HK-2 (cell line): ENCODE results near the gene CRHR1.
"Not testable (repeated sequence)": the region's sequence is repeated elsewhere in the genome, so short reads cannot be mapped to it uniquely, and the experiment has no call there.

Experiments
- DNase-seq: peaks from one replicate; pipeline ENCODE4 v3.0.0-alpha.2; 2018; ENCODE audit not compliant: unreplicated experiment

Gene CRHR1

GRCh38 chr17:45845376-45846185 is 61.5 kb downstream of the CRHR1 start:
- DNase-seq: no peak

GRCh38 chr17:45846223-45846622 is 62.1 kb downstream of the CRHR1 start:
- no peak for DNase-seq

GRCh38 chr17:45846646-45847045 is 62.5 kb downstream of the CRHR1 start:
- DNase-seq: no peak

GRCh38 chr17:45847101-45847500 is 63.0 kb downstream of the CRHR1 start:
- DNase-seq: no peak

- no peak for DNase-seq
Measured at GRCh38 chr17:45847747-45848146, 63.6 kb downstream of the CRHR1 start.

- DNase-seq: no peak
Measured at GRCh38 chr17:45848405-45848804, 64.3 kb downstream of the CRHR1 start.

GRCh38 chr17:45848868-45849535 is 64.9 kb downstream of the CRHR1 start:
- DNase-seq: no peak

- DNase-seq: no peak
Measured at GRCh38 chr17:45849536-45849990, 65.4 kb downstream of the CRHR1 start.

- no peak for DNase-seq
Measured at GRCh38 chr17:45850011-45850410, 65.9 kb downstream of the CRHR1 start.

- no peak for DNase-seq
Measured at GRCh38 chr17:45850468-45850867, 66.3 kb downstream of the CRHR1 start.

GRCh38 chr17:45851022-45851421 is 66.9 kb downstream of the CRHR1 start:
- DNase-seq: no peak

GRCh38 chr17:45851464-45851863 is 67.3 kb downstream of the CRHR1 start:
- DNase-seq: no peak

- DNase-seq: no peak
Measured at GRCh38 chr17:45851873-45852272, 67.8 kb downstream of the CRHR1 start.

- peak; percentile 45 for DNase-seq
Measured at GRCh38 chr17:45852535-45853297, 68.6 kb downstream of the CRHR1 start.

- DNase-seq: no peak
Measured at GRCh38 chr17:45854209-45854608, 70.1 kb downstream of the CRHR1 start.

- no peak for DNase-seq
Measured at GRCh38 chr17:45855691-45856336, 71.7 kb downstream of the CRHR1 start.

- no peak for DNase-seq
Measured at GRCh38 chr17:45857977-45858708, 74.0 kb downstream of the CRHR1 start.

- no peak for DNase-seq
Measured at GRCh38 chr17:45861165-45861564, 77.0 kb downstream of the CRHR1 start.

GRCh38 chr17:45862127-45862526 is 78.0 kb downstream of the CRHR1 start:
- DNase-seq: not testable (repeated sequence)

- no peak for DNase-seq
Measured at GRCh38 chr17:45863857-45864654, 79.9 kb downstream of the CRHR1 start.
